ELF-1 (cell line): Measurements from ENCODE around the gene NSDHL.
"Not testable (repeated sequence)": the region's sequence is repeated elsewhere in the genome, so short reads cannot be mapped to it uniquely, and the experiment has no call there.

Experiments used
- DNase-seq: peaks from one replicate; pipeline ENCODE4 v3.0.0-alpha.2; 2016; ENCODE audit warnings: low read depth, low spot score

The NSDHL gene

GRCh38 chrX:152893980-152894610, 63.2 kb downstream of the NSDHL start:
- DNase-seq, result no peak

GRCh38 chrX:152895121-152895520, 64.3 kb downstream of the NSDHL start:
- no peak for DNase-seq

GRCh38 chrX:152895724-152896420, 65.0 kb downstream of the NSDHL start:
- DNase-seq, result no peak

- no peak for DNase-seq
These were observed 65.6 kb downstream of the NSDHL start for GRCh38 chrX:152896450-152896849.

GRCh38 chrX:152897222-152898131, 66.6 kb downstream of the NSDHL start, which contains the start of gene ZNF185:
Gene ZNF185, plus strand, starts transcription at chrX:152898067. Its CDS starts 16,423 bp downstream, at chrX:152914490.
- peak; percentile 95 for DNase-seq

GRCh38 chrX:152898442-152898841, 67.6 kb downstream of the NSDHL start:
- no peak for DNase-seq

GRCh38 chrX:152899111-152899873, 68.4 kb downstream of the NSDHL start:
- no peak for DNase-seq

GRCh38 chrX:152899874-152900719, 69.2 kb downstream of the NSDHL start:
- DNase-seq, result no peak

- no peak for DNase-seq
These were observed 70.1 kb downstream of the NSDHL start for GRCh38 chrX:152900937-152901445.

- DNase-seq, result peak; percentile 76
These were observed 71.1 kb downstream of the NSDHL start for GRCh38 chrX:152901816-152902501.

- no peak for DNase-seq
These were observed 71.6 kb downstream of the NSDHL start for GRCh38 chrX:152902502-152902820.

- DNase-seq, result no peak
These were observed 72.7 kb downstream of the NSDHL start for GRCh38 chrX:152903589-152903988.

GRCh38 chrX:152904151-152905080, 73.6 kb downstream of the NSDHL start:
- DNase-seq, result peak; percentile 90

- no peak for DNase-seq
These were observed 74.2 kb downstream of the NSDHL start for GRCh38 chrX:152905081-152905420.

GRCh38 chrX:152907084-152907651, 76.3 kb downstream of the NSDHL start:
- peak; percentile 92 for DNase-seq

- no peak for DNase-seq
These were observed 77.6 kb downstream of the NSDHL start for GRCh38 chrX:152908486-152908885.

GRCh38 chrX:152910018-152910417, 79.2 kb downstream of the NSDHL start:
- not testable (repeated sequence) for DNase-seq

- no peak for DNase-seq
These were observed 81.2 kb downstream of the NSDHL start for GRCh38 chrX:152912106-152912505.

- DNase-seq, result no peak
These were observed 81.8 kb downstream of the NSDHL start for GRCh38 chrX:152912641-152913040.
